Body of pancreas (tissue), 4 donors: Measurements from ENCODE around the gene ARL6IP6.

Experiments used
- CTCF ChIP-seq, 7 experiments: fragments of 450-650 bp in 4 of 7; fragments of 200-600 bp in 3 of 7; sonication (generic) in 3 of 7; IDR thresholded peaks; one replicate each; pipeline ENCODE4 v1.5.1; 2016 to 2019; ENCODE audit warnings: antibody characterized with exemption in 7 of 7
- POLR2A ChIP-seq, 3 donors: fragments of 450-650 bp; IDR thresholded peaks; one replicate each; pipeline ENCODE4 v1.6.1; 2016; ENCODE audit warnings: antibody characterized with exemption in 3 of 3, mild to moderate bottlenecking in 2 of 3

- no peak for TF ChIP-seq CTCF (IDR thresholded peaks at IDR 0.05)
- no peak for TF ChIP-seq POLR2A (IDR thresholded peaks at IDR 0.05)
Measured at GRCh38 chr2:152792974-152793373, 74.6 kb downstream of the ARL6IP6 start.
